Measurements from ENCODE around the gene FER.

- TF ChIP-seq, protein P1, sequence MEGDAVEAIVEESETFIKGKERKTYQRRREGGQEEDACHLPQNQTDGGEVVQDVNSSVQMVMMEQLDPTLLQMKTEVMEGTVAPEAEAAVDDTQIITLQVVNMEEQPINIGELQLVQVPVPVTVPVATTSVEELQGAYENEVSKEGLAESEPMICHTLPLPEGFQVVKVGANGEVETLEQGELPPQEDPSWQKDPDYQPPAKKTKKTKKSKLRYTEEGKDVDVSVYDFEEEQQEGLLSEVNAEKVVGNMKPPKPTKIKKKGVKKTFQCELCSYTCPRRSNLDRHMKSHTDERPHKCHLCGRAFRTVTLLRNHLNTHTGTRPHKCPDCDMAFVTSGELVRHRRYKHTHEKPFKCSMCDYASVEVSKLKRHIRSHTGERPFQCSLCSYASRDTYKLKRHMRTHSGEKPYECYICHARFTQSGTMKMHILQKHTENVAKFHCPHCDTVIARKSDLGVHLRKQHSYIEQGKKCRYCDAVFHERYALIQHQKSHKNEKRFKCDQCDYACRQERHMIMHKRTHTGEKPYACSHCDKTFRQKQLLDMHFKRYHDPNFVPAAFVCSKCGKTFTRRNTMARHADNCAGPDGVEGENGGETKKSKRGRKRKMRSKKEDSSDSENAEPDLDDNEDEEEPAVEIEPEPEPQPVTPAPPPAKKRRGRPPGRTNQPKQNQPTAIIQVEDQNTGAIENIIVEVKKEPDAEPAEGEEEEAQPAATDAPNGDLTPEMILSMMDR (IDR thresholded peaks at IDR 0.05; ENCODE audit: poor library complexity): no peak
- TF ChIP-seq EZH2 (IDR thresholded peaks at IDR 0.05; ENCODE audit: borderline replicate concordance) (no peak), EZH2phosphoT487 (IDR thresholded peaks at IDR 0.05; ENCODE audit: low read depth, severe bottlenecking, unreplicated experiment) (no peak)
These were observed 6.2 kb downstream of the FER start for GRCh38 chr5:108753877-108754276.
